SK-N-SH treated with all-trans-retinoic acid at 6 μM for 48 hours (cell line): ENCODE measurements around the gene MMP21.

Source experiments
- ATAC-seq: fragments of 200-7000 bp; cut with Tn5 transposase; 3 replicates; pipeline ENCODE4 v1.9.1; 2020; ENCODE audit warnings: mild to moderate bottlenecking, moderate library complexity
- ARNTL ChIP-seq: fragments of 450-650 bp; formaldehyde crosslinking; IDR thresholded peaks from 2 replicates; pipeline ENCODE4 v1.5.0; 2020; ENCODE audit warnings: low read depth, mild to moderate bottlenecking, moderate library complexity, borderline replicate concordance
- ESRRG ChIP-seq: fragments of 250-450 bp; sonication (Bioruptor Pico); IDR thresholded peaks from 2 replicates; pipeline ENCODE4 v1.6.1; 2021; ENCODE audit warnings: mild to moderate bottlenecking
- GLIS3 ChIP-seq: fragments of 250-450 bp; sonication (Bioruptor Pico); IDR thresholded peaks from 2 replicates; pipeline ENCODE4 v1.5.0; 2020; ENCODE audit warnings: mild to moderate bottlenecking, moderate library complexity
- ISL1 ChIP-seq: fragments of 250-450 bp; sonication (Bioruptor Pico); IDR thresholded peaks from 2 replicates; pipeline ENCODE4 v2.1.2; 2022; ENCODE audit warnings: mild to moderate bottlenecking, moderate library complexity
- OSR1 ChIP-seq: fragments of 250-450 bp; sonication (Bioruptor Pico); IDR thresholded peaks from 2 replicates; pipeline ENCODE4 v1.8.0; 2022; ENCODE audit warnings: moderate library complexity, mild to moderate bottlenecking, inconsistent platforms
- ZC3H10 ChIP-seq: fragments of 250-450 bp; sonication (Bioruptor Pico); IDR thresholded peaks from 2 replicates; pipeline ENCODE4 v1.5.1; 2021; ENCODE audit warnings: mild to moderate bottlenecking, moderate library complexity
- ZFP3 ChIP-seq: fragments of 250-450 bp; sonication (Bioruptor Pico); IDR thresholded peaks from 2 replicates; pipeline ENCODE4 v1.5.0; 2020; ENCODE audit warnings: mild to moderate bottlenecking, moderate library complexity
- ZFP30 ChIP-seq: fragments of 450-650 bp; formaldehyde crosslinking; IDR thresholded peaks from 2 replicates; pipeline ENCODE4 v1.5.0; 2022; ENCODE audit warnings: mild to moderate bottlenecking, moderate library complexity
- ZNF565 ChIP-seq: fragments of 450-650 bp; formaldehyde crosslinking; conservative IDR thresholded peaks from 2 replicates; pipeline ENCODE4 v1.5.0; 2020; ENCODE audit warnings: low read depth, mild to moderate bottlenecking, moderate library complexity
- ZNF8 ChIP-seq: fragments of 450-650 bp; formaldehyde crosslinking; IDR thresholded peaks from 2 replicates; pipeline ENCODE4 v1.5.0; 2020; ENCODE audit warnings: mild to moderate bottlenecking, moderate library complexity
- TF ChIP-seq, protein P1 (sequence below): fragments of 250-450 bp; sonication (Bioruptor Pico); IDR thresholded peaks from 2 replicates; pipeline ENCODE4 v1.5.0; 2020; ENCODE audit warnings: mild to moderate bottlenecking, moderate library complexity
- TF ChIP-seq, protein P2 (sequence below): fragments of 250-450 bp; sonication (Bioruptor Pico); IDR thresholded peaks from 2 replicates; pipeline ENCODE4 v1.8.0; 2021; ENCODE audit warnings: low read depth, mild to moderate bottlenecking, moderate library complexity, borderline replicate concordance
- TF ChIP-seq, protein P3 (sequence below): fragments of 250-450 bp; sonication (Bioruptor Pico); IDR thresholded peaks from 2 replicates; pipeline ENCODE4 v1.5.1; 2020; ENCODE audit warnings: low read depth, mild to moderate bottlenecking, moderate library complexity
- TF ChIP-seq, protein P4 (sequence below): fragments of 250-450 bp; sonication (Bioruptor Pico); IDR thresholded peaks from 2 replicates; pipeline ENCODE4 v1.5.1; 2021; ENCODE audit warnings: mild to moderate bottlenecking, moderate library complexity
- TF ChIP-seq, protein P5 (sequence below): fragments of 250-450 bp; sonication (Bioruptor Pico); IDR thresholded peaks from 2 replicates; pipeline ENCODE4 v1.8.0; 2020; ENCODE audit warnings: mild to moderate bottlenecking, moderate library complexity, borderline replicate concordance

MMP21 gene

DNA sequence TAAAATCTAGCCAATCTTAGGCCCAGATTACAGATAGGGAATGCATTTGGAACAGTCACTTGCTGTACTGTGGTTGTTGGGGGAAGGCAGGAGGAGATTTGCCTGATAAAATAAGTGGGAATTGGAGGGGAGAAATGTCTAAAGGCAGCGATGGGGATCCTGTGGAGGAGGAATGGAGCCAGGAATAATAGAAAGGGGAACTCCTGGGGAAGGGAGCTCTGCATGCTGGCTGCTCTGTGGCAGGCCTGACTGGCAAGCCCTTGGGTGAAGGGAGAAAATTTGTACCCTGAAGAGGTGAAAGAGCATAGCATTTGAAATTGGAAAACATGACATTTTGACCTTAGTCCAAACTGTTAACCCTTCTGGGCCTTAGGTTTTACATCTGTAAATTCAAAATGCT lies 13.7 kb downstream of the MMP21 start (continued):
- TF ChIP-seq, protein P1, sequence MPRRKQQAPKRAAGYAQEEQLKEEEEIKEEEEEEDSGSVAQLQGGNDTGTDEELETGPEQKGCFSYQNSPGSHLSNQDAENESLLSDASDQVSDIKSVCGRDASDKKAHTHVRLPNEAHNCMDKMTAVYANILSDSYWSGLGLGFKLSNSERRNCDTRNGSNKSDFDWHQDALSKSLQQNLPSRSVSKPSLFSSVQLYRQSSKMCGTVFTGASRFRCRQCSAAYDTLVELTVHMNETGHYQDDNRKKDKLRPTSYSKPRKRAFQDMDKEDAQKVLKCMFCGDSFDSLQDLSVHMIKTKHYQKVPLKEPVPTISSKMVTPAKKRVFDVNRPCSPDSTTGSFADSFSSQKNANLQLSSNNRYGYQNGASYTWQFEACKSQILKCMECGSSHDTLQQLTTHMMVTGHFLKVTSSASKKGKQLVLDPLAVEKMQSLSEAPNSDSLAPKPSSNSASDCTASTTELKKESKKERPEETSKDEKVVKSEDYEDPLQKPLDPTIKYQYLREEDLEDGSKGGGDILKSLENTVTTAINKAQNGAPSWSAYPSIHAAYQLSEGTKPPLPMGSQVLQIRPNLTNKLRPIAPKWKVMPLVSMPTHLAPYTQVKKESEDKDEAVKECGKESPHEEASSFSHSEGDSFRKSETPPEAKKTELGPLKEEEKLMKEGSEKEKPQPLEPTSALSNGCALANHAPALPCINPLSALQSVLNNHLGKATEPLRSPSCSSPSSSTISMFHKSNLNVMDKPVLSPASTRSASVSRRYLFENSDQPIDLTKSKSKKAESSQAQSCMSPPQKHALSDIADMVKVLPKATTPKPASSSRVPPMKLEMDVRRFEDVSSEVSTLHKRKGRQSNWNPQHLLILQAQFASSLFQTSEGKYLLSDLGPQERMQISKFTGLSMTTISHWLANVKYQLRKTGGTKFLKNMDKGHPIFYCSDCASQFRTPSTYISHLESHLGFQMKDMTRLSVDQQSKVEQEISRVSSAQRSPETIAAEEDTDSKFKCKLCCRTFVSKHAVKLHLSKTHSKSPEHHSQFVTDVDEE (CRISPR knock-in tag), result no peak
- TF ChIP-seq ZNF565 (CRISPR knock-in tag), result no peak
- TF ChIP-seq, protein P2, sequence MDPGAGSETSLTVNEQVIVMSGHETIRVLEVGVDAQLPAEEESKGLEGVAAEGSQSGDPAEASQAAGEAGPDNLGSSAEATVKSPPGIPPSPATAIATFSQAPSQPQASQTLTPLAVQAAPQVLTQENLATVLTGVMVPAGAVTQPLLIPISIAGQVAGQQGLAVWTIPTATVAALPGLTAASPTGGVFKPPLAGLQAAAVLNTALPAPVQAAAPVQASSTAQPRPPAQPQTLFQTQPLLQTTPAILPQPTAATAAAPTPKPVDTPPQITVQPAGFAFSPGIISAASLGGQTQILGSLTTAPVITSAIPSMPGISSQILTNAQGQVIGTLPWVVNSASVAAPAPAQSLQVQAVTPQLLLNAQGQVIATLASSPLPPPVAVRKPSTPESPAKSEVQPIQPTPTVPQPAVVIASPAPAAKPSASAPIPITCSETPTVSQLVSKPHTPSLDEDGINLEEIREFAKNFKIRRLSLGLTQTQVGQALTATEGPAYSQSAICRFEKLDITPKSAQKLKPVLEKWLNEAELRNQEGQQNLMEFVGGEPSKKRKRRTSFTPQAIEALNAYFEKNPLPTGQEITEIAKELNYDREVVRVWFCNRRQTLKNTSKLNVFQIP, result no peak
- no peak for TF ChIP-seq ZNF8 (CRISPR knock-in tag)
- TF ChIP-seq ARNTL (CRISPR knock-in tag), result no peak

DNA sequence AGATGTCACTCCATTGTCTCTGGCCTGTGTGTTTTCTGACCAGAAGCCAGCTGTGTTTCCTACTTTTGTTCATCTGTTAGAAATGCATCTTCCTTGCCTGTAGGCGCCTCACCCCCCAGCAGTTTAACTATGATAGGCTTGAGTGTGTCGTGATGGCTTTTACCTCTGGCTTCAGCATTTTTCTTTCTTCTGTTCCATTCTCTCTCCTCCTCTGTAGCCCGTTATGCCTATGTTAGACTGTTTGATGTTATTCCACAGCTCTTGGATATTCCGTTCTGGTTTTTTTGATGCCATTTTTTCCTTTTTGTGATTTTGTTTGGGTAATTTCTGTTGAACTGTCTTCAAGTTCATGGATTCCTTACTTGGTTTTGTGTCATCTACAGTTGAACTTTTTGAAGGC lies 17.9 kb downstream of the MMP21 start:
- no peak for ATAC-seq
- TF ChIP-seq ZFP3, result no peak
- no peak for TF ChIP-seq OSR1 (CRISPR knock-in tag)
- TF ChIP-seq, protein P3, sequence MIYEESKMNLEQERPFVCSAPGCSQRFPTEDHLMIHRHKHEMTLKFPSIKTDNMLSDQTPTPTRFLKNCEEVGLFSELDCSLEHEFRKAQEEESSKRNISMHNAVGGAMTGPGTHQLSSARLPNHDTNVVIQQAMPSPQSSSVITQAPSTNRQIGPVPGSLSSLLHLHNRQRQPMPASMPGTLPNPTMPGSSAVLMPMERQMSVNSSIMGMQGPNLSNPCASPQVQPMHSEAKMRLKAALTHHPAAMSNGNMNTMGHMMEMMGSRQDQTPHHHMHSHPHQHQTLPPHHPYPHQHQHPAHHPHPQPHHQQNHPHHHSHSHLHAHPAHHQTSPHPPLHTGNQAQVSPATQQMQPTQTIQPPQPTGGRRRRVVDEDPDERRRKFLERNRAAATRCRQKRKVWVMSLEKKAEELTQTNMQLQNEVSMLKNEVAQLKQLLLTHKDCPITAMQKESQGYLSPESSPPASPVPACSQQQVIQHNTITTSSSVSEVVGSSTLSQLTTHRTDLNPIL (CRISPR knock-in tag), result no peak
- TF ChIP-seq, protein P4, sequence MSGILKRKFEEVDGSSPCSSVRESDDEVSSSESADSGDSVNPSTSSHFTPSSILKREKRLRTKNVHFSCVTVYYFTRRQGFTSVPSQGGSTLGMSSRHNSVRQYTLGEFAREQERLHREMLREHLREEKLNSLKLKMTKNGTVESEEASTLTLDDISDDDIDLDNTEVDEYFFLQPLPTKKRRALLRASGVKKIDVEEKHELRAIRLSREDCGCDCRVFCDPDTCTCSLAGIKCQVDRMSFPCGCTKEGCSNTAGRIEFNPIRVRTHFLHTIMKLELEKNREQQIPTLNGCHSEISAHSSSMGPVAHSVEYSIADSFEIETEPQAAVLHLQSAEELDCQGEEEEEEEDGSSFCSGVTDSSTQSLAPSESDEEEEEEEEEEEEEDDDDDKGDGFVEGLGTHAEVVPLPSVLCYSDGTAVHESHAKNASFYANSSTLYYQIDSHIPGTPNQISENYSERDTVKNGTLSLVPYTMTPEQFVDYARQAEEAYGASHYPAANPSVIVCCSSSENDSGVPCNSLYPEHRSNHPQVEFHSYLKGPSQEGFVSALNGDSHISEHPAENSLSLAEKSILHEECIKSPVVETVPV (CRISPR knock-in tag), result no peak
- TF ChIP-seq GLIS3 (CRISPR knock-in tag), result no peak
- TF ChIP-seq ISL1, result no peak

DNA sequence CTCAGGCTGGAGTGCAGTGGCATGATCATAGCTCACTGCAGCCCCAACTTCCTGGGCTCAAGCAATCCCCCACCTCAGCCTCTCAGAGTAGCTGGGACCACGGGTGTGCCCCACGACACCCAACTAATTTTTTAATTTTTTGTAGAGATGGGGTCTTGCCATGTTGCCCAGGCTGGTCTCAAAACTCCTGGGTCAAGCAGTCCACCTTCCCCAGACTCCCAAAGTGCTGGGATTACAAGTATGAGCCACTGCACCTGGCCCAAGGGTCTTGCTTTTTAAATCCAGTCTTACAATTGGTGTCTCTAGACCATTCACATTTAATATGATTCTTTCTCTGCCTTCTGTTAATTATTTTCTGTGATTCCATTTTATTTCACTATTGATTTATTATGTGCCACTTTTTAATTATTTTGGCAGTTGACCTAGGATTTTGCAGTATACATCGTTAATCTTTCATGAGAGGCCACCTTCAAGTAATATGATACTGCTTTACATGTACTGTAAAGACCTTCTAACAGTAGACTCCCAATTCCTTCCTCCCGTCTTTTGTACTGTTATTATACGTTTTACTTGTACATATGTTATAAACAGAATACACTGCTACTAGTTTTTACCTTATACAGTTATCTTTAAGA lies 18.7 kb downstream of the MMP21 start:
- no peak for ATAC-seq

More for the DNA sequence above, 18.7 kb downstream of the MMP21 start:
- no peak for TF ChIP-seq GLIS3 (CRISPR knock-in tag)
- TF ChIP-seq, protein P4 (CRISPR knock-in tag), result no peak
- no peak for TF ChIP-seq OSR1 (CRISPR knock-in tag)
- TF ChIP-seq, protein P5, sequence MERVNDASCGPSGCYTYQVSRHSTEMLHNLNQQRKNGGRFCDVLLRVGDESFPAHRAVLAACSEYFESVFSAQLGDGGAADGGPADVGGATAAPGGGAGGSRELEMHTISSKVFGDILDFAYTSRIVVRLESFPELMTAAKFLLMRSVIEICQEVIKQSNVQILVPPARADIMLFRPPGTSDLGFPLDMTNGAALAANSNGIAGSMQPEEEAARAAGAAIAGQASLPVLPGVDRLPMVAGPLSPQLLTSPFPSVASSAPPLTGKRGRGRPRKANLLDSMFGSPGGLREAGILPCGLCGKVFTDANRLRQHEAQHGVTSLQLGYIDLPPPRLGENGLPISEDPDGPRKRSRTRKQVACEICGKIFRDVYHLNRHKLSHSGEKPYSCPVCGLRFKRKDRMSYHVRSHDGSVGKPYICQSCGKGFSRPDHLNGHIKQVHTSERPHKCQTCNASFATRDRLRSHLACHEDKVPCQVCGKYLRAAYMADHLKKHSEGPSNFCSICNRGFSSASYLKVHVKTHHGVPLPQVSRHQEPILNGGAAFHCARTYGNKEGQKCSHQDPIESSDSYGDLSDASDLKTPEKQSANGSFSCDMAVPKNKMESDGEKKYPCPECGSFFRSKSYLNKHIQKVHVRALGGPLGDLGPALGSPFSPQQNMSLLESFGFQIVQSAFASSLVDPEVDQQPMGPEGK (CRISPR knock-in tag), result no peak
- no peak for TF ChIP-seq ZFP3
- TF ChIP-seq ISL1, result no peak
- TF ChIP-seq ESRRG (CRISPR knock-in tag), result no peak
- no peak for TF ChIP-seq ZC3H10
- TF ChIP-seq, protein P1 (CRISPR knock-in tag), result no peak
- TF ChIP-seq ZNF565 (CRISPR knock-in tag), result no peak
- TF ChIP-seq ZFP30 (CRISPR knock-in tag), result no peak
- TF ChIP-seq, all 23 proteins: peak for 0
